ENCODE results near the gene HCRTR1. TPM values are rescaled to one million over a fixed set of nuclear protein-coding genes. Genes with fewer than 3 reads are reported as not detected.

HCRTR1 gene
- total RNA-seq, 2 donors from 2014 or later, result not detected

GRCh38 chr1:31607360-31607759, 10.1 kb upstream of the HCRTR1 start:
- H3K36me3 ChIP-seq (replicated peaks in 1 of 2; ENCODE audit: insufficient read depth in 1 of 2, low read depth in 2 of 2), result no peaks in the 10 kb centered on the region
- WGBS, 2 donors, result 82 to 90% methylated on average over 5 of the region's 5 CpGs
- H3K4me1 ChIP-seq, result no peaks in the 10 kb centered on the region
- ATAC-seq (no peak), DNase-seq (no peak)
- H3K9me3 ChIP-seq, result no peaks in the 10 kb centered on the region
- no peak overlapping the region for H3K4me3 ChIP-seq
- no peaks in the 10 kb centered on the region for H3K27me3 ChIP-seq
- H3K27ac ChIP-seq, result no peak overlapping the region
- no peak for TF ChIP-seq CTCF (IDR thresholded peaks at IDR 0.05)
- TF ChIP-seq POLR2A (IDR thresholded peaks at IDR 0.05), result no peak
- intact Hi-C loops (cut with DNase I), result no loop called here

GRCh38 chr1:31609514-31610118, 7.9 kb upstream of the HCRTR1 start:
- DNase-seq (no peak), ATAC-seq (no peak)
- Histone ChIP-seq H3K4me3 (no peak overlapping the region), H3K9me3 (no peaks in the 10 kb centered on the region), H3K27me3 (no peaks in the 10 kb centered on the region), H3K27ac (no peak overlapping the region), H3K36me3 (replicated peaks in 1 of 2; ENCODE audit: insufficient read depth in 1 of 2, low read depth in 2 of 2) (no peaks in the 10 kb centered on the region), H3K4me1 (no peaks in the 10 kb centered on the region)
- WGBS, 2 donors, result 19 to 22% methylated on average over 1 of the region's 1 CpG
- TF ChIP-seq POLR2A (IDR thresholded peaks at IDR 0.05) (no peak), CTCF (IDR thresholded peaks at IDR 0.05) (no peak)
- intact Hi-C loops (cut with DNase I), result no loop called here

- no peak for DNase-seq
- WGBS, 2 donors, result 81 to 90% methylated on average over 5 to 8 of the region's 8 CpGs
- no peak for ATAC-seq
- H3K9me3 ChIP-seq, result no peaks in the 10 kb centered on the region
- no peak overlapping the region for H3K4me3 ChIP-seq
- intact Hi-C loops (cut with DNase I), result no loop called here
- no peaks in the 10 kb centered on the region for H3K36me3 ChIP-seq (replicated peaks in 1 of 2; ENCODE audit: insufficient read depth in 1 of 2, low read depth in 2 of 2)
- no peak overlapping the region for H3K27ac ChIP-seq
- peaks cover 9% of the 10 kb centered on the region for H3K4me1 ChIP-seq
- TF ChIP-seq POLR2A (IDR thresholded peaks at IDR 0.05), result no peak
- H3K27me3 ChIP-seq, result peaks cover 0 to 5% of the 10 kb centered on the region in 2 donors
Measured at GRCh38 chr1:31614414-31615005, 3.0 kb upstream of the HCRTR1 start.

GRCh38 chr1:31615414-31615813, 2.1 kb upstream of the HCRTR1 start:
- no peak overlapping the region for H3K4me3 ChIP-seq
- ATAC-seq (no peak), DNase-seq (no peak)
- H3K9me3 ChIP-seq, result no peaks in the 10 kb centered on the region
- peaks cover 0 to 5% of the 10 kb centered on the region in 2 donors for H3K27me3 ChIP-seq
- intact Hi-C loops (cut with DNase I), result no loop called here
- no peak overlapping the region for H3K27ac ChIP-seq
- H3K4me1 ChIP-seq, result peaks cover 9% of the 10 kb centered on the region
- no peaks in the 10 kb centered on the region for H3K36me3 ChIP-seq (replicated peaks in 1 of 2; ENCODE audit: insufficient read depth in 1 of 2, low read depth in 2 of 2)
- TF ChIP-seq CTCF (IDR thresholded peaks at IDR 0.05), result no peak
- TF ChIP-seq POLR2A (IDR thresholded peaks at IDR 0.05), result no peak
- 87 to 89% methylated on average over 5 to 6 of the region's 6 CpGs for WGBS, 2 donors

GRCh38 chr1:31615939-31616338, 1.6 kb upstream of the HCRTR1 start:
- Histone ChIP-seq H3K36me3 (replicated peaks in 1 of 2; ENCODE audit: insufficient read depth in 1 of 2, low read depth in 2 of 2) (no peaks in the 10 kb centered on the region), H3K9me3 (no peaks in the 10 kb centered on the region), H3K27ac (no peak overlapping the region), H3K27me3 (peaks cover 0 to 5% of the 10 kb centered on the region in 2 donors), H3K4me1 (peaks cover 9% of the 10 kb centered on the region), H3K4me3 (no peak overlapping the region)
- no peak for DNase-seq
- 46 to 90% methylated on average over 2 of the region's 2 CpGs for WGBS, 2 donors
- no peak for TF ChIP-seq CTCF (IDR thresholded peaks at IDR 0.05)
- no peak for TF ChIP-seq POLR2A (IDR thresholded peaks at IDR 0.05)
- intact Hi-C loops (cut with DNase I), result no loop called here
- ATAC-seq, result no peak

Measured in body of pancreas (tissue), 4 donors.